Hematopoietic multipotent progenitor cell treated with erythropoietin and hydrocortisone succinate and interleukin-3 and kit ligand, for 15 days (in vitro differentiated cells): ENCODE results near the gene CPA4.

ENCODE experiments used
- DNase-seq: peaks from one replicate; pipeline ENCODE4 v3.0.0-alpha.2; 2015; ENCODE audit warnings: low spot score

CPA4 gene

DNA sequence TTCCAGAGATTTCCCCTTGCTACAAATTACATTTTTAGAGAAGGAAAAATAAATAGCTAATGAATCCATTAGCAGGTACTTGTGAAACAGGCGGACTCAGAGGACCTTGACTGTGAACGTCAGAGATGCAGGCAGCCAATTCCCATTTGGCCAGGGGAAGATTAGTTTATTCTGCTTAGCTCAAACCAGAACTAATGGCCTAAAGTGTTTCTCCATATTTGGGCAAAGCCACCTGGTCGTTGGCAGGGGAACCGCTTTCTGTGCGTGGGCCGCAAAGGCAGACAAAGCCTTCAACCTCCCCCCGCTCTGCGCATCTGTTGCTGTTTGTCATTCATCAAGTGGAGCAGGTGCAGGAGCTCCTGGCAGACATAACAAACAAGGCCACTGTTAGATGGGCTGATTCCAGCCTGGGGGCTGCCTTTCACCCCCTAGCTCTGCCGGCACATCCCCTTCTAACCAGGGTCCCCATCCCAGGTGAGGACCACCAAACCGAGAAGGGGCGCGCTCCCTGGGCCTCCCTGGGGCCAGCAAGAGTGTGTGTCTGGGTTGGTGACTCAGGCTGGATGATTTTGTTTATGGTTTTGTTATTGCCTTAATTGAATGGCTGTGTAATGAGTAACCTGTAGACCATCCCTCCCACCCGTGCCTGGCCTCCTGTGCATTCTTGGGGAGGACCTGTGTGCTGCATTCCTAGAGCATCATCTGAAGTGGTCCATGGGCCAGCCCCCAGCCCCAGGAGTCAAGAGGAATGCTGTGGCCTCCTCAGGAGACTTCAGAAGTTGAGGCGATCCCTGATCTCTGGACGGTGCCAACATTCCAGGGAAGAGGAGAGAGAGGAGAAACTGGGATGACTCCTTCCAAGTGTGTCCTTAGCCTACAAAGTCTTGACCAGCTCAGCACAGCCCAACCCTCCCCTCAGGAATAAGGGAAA, 72.8 kb downstream of the CPA4 start:
- DNase-seq: no peak

DNA sequence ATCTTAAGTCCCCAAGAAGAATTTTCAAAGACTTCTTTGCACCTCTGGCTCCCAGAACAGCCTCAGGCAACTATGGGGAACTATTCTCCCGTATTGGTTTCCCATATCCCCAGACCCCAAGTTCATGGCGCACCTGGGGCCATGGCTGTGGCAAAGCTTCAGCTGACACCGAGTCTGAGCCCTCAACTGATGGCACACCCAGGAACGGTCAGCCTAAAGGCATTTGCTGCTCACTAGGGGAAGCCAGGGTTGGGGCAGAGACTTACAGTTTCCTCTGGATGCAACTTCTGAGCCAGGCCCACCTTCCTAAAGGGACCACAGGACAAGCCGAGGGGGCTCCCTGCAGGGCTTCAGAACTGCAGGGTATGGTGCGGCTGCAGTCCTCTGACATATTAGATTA, 73.6 kb downstream of the CPA4 start:
- DNase-seq: no peak

DNA sequence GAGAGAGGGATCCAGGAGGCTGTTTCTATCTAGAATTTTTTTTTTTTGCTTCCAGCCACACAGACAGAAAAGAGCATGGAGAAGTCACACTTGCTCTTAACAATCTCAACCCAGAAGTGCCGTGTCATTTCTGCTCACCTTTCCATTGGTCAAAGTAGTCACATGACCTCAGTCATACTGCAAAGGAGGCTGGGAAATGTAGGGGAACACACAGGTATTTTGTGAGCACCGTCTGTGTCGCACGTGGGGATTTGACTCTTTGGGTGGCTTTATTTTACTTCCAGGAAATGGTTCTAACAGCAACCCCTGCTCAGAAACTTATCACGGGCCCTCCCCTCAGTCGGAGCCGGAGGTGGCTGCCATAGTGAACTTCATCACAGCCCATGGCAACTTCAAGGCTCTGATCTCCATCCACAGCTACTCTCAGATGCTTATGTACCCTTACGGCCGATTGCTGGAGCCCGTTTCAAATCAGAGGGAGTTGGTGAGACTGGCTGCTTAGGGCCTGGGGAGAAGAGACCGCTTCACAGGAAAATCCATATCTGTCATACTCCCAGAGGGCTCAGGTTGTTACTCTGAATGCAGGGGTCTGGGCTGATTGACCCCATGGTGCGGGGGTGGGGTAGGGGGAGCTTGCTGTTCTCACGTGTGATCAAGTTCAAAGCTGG, 74.3 kb downstream of the CPA4 start:
- DNase-seq: no peak

DNA sequence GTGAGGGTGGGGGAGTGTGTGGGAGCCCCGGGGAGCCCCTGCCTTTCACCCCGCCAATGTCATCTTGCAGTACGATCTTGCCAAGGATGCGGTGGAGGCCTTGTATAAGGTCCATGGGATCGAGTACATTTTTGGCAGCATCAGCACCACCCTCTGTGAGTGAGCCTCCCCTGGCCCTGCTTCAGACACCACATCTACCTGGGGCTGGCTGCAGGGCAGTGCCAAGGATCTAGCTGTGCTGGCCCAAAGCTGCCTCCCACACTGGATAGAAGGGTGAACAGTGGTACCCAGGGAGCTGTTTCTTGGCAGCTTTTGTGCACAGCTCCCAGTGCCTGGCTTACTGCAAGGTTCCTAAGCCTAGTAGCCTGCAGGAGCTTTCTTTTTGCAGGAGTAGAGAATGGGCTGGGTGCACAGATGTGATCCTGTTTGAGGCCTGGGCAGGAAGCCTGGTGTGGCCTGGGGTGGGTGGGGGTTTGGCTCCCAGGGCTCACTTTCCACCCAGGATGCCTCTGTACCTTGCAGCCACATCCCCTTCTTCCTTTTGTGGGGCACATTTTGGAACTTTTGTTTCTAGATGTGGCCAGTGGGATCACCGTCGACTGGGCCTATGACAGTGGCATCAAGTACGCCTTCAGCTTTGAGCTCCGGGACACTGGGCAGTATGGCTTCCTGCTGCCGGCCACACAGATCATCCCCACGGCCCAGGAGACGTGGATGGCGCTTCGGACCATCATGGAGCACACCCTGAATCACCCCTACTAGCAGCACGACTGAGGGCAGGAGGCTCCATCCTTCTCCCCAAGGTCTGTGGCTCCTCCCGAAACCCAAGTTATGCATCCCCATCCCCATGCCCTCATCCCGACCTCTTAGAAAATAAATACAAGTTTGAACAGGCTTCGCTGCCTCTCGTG, 75.1 kb downstream of the CPA4 start:
- DNase-seq: no peak

DNA sequence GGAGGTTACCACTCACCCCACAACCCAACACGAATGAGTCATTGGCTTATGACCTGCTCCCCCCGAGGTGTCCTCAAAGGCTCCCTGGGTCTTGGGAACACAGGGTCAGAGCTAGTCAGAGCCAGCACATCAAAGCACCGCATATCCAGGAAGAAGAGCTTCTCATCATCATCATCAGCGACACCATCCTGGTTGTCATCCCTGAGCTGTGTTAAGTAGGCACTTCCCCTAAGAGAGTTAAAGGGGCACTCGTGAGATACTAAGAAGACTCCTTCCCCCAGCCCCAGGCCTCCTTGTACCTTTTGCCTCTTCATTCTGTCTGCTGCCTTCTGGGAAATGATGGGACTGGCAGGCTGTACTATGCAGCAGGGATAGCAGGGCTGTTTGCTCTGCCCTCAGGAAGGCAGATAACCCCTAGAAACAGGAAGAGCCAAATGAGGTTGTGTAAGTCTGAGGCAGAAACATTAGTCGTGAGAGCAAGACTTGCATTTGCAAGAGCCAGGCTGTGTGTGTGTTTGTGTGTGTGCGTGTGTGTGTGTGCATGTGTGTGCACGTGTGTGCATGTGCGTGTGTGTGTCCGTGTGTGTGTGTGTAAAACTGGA, 76.2 kb downstream of the CPA4 start:
- no peak for DNase-seq

DNA sequence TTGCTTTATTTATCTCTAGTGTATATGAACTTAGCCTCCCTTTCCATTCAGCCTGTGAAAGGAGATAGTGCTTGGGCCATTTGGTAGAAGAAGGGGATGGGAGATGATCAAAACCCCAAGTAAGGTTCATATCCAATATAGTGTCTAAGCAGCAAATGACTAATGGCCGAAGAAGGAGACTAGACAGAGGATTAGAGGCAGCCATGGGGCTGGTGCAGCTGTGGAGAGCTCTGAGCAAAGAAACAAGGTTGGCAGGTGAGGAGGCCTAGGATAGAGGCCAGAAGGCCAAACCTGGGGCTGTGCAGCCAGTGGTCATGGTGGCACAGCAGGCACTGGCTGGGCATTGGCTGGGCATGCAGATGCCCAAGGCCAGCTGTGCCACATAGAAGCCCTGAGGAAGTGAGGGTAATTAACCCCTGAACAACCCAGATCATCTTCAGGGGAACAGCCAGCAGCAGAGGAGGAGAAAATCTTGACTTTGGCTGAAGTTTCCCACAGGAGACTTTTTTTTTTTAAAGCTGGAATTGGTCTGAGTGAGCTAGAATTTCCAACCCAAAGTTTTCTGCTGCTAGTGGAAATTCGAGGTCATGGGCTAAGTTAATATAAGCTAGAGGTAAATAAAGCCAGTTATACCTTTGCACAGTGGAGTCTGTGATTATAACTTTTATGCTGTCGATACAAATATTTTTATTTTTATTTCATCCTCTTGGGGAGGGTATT, 77.0 kb downstream of the CPA4 start:
- DNase-seq: no peak

DNA sequence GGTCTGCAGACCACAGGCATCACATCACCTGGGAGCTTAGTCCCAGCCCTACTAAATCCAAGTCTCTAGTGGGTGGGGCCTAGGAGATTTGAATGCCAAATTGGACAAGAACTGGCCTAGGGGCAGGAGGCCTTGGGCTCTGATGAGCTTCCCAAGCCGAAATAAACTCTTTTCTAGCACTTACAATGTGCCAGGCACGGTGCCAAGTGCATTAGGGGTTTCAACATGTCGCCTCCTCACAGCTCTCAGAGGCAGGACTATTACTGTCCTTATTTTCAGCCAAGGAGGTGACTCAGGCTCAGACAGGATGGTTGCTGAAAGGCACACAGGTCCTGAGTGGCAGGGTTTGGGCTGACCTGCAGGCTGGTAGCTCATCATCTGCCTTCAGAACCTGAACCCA, 78.1 kb downstream of the CPA4 start:
- DNase-seq: no peak

DNA sequence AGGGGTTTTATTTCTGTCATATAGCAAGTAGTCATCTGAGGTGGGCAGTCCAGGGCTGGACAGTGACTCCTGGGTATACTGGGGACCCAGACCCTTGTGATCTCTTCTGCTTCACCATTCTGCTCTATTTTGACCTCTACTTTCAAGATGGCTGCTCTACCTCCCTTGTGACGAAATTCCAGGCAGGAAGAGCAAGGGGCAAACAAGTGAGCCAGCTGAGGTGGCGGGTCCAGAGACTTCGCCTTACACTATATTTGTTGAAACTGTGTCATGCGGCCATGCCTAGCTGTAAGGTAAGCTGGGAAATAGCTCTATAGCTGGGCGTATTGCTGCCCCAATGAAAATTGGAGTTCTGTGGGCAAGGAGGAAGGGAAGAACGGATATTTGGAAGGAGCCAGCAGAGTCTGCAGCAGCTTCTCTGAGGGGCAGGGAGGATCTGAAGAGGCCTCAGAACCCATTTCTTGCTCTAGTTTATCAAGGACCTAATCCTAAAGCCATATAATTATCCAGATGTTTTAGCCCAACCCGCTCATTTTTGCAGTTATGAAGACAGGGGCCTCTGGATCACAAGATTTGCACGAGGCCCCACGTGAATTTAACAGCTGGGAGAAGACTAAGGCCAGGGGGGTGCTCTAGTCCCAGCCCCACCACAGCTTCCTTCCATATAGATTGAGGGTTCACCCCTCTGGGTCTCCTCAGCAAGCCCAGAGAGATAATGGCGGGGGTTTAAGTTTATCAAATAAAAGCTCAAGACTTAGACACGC, 79.6 kb downstream of the CPA4 start:
- no peak for DNase-seq
